Caco-2 (cell line): ENCODE measurements around the gene ARFIP1. TPM values are rescaled to one million over a fixed set of nuclear protein-coding genes. Genes with fewer than 3 reads are reported as not detected.

Source experiments
- BruUV-seq: library from RNA; stranded (reverse); fragments of 400-500 nt; replicated peaks from 2 replicates; lab custom pipeline; 2021; lab: Mats Ljungman, UMichigan
- CTCF ChIA-PET: fragments of 300-600 bp; sonication (Branson Sonifier 250); formaldehyde crosslinking; loops from one replicate; lab custom pipeline; 2022; ENCODE audit warnings: antibody characterized with exemption; lab: Charles Lee
- POLR2A ChIA-PET: fragments of 300-600 bp; sonication (Branson Sonifier 250); formaldehyde crosslinking; loops from one replicate; lab custom pipeline; 2022; ENCODE audit warnings: antibody characterized with exemption; lab: Charles Lee
- DNase-seq, 2 experiments: peaks; one replicate each; pipeline versions ENCODE4 v3.0.0 to v3.0.0-alpha.2; 2020 to 2022
- H3K27me3 ChIP-seq: replicated peaks from 2 replicates; pipeline ENCODE4 v1.6.0; 2011; ENCODE audit warnings: low read length; ENCODE audit not compliant: control insufficient read depth, insufficient read depth
- H3K36me3 ChIP-seq: 2 replicates; pipeline ENCODE4 v1.5.1; 2011; ENCODE audit warnings: low read length; ENCODE audit not compliant: control insufficient read depth, insufficient read depth
- H3K4me1 ChIP-seq: fragments of 250-450 bp; sonication (Bioruptor Pico); 2 replicates; pipeline ENCODE4 v1.5.1; 2020; ENCODE audit warnings: mild to moderate bottlenecking
- H3K4me3 ChIP-seq: 2 replicates; pipeline ENCODE4 v1.5.1; 2011; ENCODE audit warnings: low read depth, mild to moderate bottlenecking, control low read depth, low read length
- H3K9me3 ChIP-seq: fragments of 250-450 bp; sonication (Bioruptor Pico); 2 replicates; pipeline ENCODE4 v1.5.1; 2020; ENCODE audit warnings: mild to moderate bottlenecking, moderate library complexity
- H3K27ac Mint-ChIP-seq: one replicate; pipeline ENCODE4 v1.8.0; 2022; ENCODE audit warnings: mixed read lengths; ENCODE audit not compliant: unreplicated experiment
- H3K27me3 Mint-ChIP-seq: one replicate; pipeline ENCODE4 v1.8.0; 2022; ENCODE audit warnings: mixed read lengths; ENCODE audit not compliant: insufficient read depth, unreplicated experiment
- H3K36me3 Mint-ChIP-seq: one replicate; pipeline ENCODE4 v1.8.0; 2022; ENCODE audit warnings: mild to moderate bottlenecking, mixed read lengths; ENCODE audit not compliant: insufficient read depth, unreplicated experiment
- H3K4me1 Mint-ChIP-seq: one replicate; pipeline ENCODE4 v1.8.0; 2022; ENCODE audit warnings: low read depth, mixed read lengths; ENCODE audit not compliant: unreplicated experiment
- H3K4me3 Mint-ChIP-seq: one replicate; pipeline ENCODE4 v1.8.0; 2022; ENCODE audit warnings: mild to moderate bottlenecking, moderate library complexity, mixed read lengths; ENCODE audit not compliant: unreplicated experiment
- H3K9me3 Mint-ChIP-seq: one replicate; pipeline ENCODE4 v1.8.0; 2022; ENCODE audit warnings: mixed read lengths; ENCODE audit not compliant: unreplicated experiment
- intact Hi-C: fragments of 100-400 bp; cut with micrococcal nuclease; formaldehyde crosslinking; loops from one replicate; pipeline ENCODE4 v1.10.0; 2022; ENCODE audit not compliant: unreplicated experiment
- total RNA-seq: library from RNA; stranded (reverse); gene quantifications from 2 replicates; pipeline ENCODE4 v1.2.3, GENCODE V29; 2022
- TF ChIP-seq, protein P1 (sequence below), 2 experiments: fragments of 200-600 bp in 1 of 2; IDR thresholded peaks; 1 replicate in 1 of 2; 2 replicates in 1 of 2; pipeline versions ENCODE4 v1.5.1 to v1.8.0; 2011 to 2022; ENCODE audit warnings: antibody characterized with exemption in 1 of 2, control low read depth in 1 of 2, inconsistent platforms in 1 of 2, low read depth in 1 of 2, low read length in 1 of 2, mild to moderate bottlenecking in 1 of 2, moderate library complexity in 1 of 2; ENCODE audit not compliant: insufficient read depth in 1 of 2, severe bottlenecking in 1 of 2, unreplicated experiment in 1 of 2

Gene ARFIP1
- total RNA-seq, 1 experiment from 2014 or later = 31.9 TPM

GRCh38 chr4:152887981-152888380, 108.2 kb downstream of the ARFIP1 start:
- H3K9me3 ChIP-seq = no peaks in the 10 kb centered on the region
- no peaks in the 10 kb centered on the region for H3K27me3 ChIP-seq
- no TSS peak for BruUV-seq
- no peak overlapping the region for H3K4me3 ChIP-seq
- peaks cover 12% of the 10 kb centered on the region for H3K36me3 Mint-ChIP-seq
- no peak overlapping the region for H3K4me3 Mint-ChIP-seq
- H3K9me3 Mint-ChIP-seq = no peaks in the 10 kb centered on the region
- TF ChIP-seq, protein P1, sequence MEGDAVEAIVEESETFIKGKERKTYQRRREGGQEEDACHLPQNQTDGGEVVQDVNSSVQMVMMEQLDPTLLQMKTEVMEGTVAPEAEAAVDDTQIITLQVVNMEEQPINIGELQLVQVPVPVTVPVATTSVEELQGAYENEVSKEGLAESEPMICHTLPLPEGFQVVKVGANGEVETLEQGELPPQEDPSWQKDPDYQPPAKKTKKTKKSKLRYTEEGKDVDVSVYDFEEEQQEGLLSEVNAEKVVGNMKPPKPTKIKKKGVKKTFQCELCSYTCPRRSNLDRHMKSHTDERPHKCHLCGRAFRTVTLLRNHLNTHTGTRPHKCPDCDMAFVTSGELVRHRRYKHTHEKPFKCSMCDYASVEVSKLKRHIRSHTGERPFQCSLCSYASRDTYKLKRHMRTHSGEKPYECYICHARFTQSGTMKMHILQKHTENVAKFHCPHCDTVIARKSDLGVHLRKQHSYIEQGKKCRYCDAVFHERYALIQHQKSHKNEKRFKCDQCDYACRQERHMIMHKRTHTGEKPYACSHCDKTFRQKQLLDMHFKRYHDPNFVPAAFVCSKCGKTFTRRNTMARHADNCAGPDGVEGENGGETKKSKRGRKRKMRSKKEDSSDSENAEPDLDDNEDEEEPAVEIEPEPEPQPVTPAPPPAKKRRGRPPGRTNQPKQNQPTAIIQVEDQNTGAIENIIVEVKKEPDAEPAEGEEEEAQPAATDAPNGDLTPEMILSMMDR (IDR thresholded peaks at IDR 0.05; ENCODE audit: insufficient read depth in 1 of 2, low read depth in 1 of 2, low read length in 1 of 2, severe bottlenecking in 1 of 2, unreplicated experiment in 1 of 2) = no peak
- POLR2A ChIA-PET = no interaction called here
- H3K4me1 Mint-ChIP-seq = peaks cover 10% of the 10 kb centered on the region
- DNase-seq = no peak
- no peaks in the 10 kb centered on the region for H3K27me3 Mint-ChIP-seq
- intact Hi-C loops = no loop called here
- H3K27ac Mint-ChIP-seq = no peak overlapping the region
- no peaks in the 10 kb centered on the region for H3K36me3 ChIP-seq
- H3K4me1 ChIP-seq = no peaks in the 10 kb centered on the region
- CTCF ChIA-PET = no interaction called here

DNA sequence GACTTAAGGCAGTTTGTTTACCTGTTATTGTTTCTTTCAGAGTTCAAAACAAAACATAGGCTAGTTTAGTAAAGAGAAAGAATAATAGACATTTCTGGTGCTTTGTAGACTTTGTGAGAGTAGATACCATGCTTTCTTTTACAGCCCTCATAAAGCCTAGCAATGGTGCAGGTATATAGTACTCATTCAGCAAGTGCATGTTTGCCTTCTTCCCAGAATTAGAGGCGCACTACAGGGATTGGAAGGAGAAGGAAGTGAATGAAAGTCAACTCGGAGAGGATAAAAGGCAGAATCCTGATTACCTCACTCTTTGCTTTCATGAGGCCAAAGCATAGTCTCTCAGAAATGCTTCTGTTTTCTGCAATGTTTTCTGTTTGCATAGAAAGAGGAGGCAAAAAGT, 113.2 kb downstream of the ARFIP1 start:
- Mint-ChIP-seq H3K27ac (no peak overlapping the region), H3K4me3 (no peak overlapping the region), H3K36me3 (peaks cover 10% of the 10 kb centered on the region), H3K4me1 (peaks cover 10% of the 10 kb centered on the region), H3K9me3 (no peaks in the 10 kb centered on the region), H3K27me3 (no peaks in the 10 kb centered on the region)
- BruUV-seq = no TSS peak
- Histone ChIP-seq H3K9me3 (no peaks in the 10 kb centered on the region), H3K27me3 (no peaks in the 10 kb centered on the region), H3K4me1 (no peaks in the 10 kb centered on the region), H3K4me3 (no peak overlapping the region), H3K36me3 (no peaks in the 10 kb centered on the region; the same call in 1 of the 2 replicates)
- TF ChIP-seq, protein P1 (IDR thresholded peaks at IDR 0.05; ENCODE audit: insufficient read depth in 1 of 2, low read depth in 1 of 2, low read length in 1 of 2, severe bottlenecking in 1 of 2, unreplicated experiment in 1 of 2) = no peak
- POLR2A ChIA-PET = interaction anchor here (0.5 kb wide), 1 partner anchor 1489 kb away, joined by 3 read pairs; no protein-coding TSS in a partner anchor
- no peak for DNase-seq
- intact Hi-C loops = no loop called here
- CTCF ChIA-PET = no interaction called here

- peaks cover 10% of the 10 kb centered on the region for H3K4me1 Mint-ChIP-seq
- intact Hi-C loops = no loop called here
- H3K36me3 Mint-ChIP-seq = peaks cover 10% of the 10 kb centered on the region
- TF ChIP-seq, protein P1 (IDR thresholded peaks at IDR 0.05; ENCODE audit: insufficient read depth in 1 of 2, low read depth in 1 of 2, low read length in 1 of 2, severe bottlenecking in 1 of 2, unreplicated experiment in 1 of 2) = no peak
- ChIA-PET CTCF (no interaction called here), POLR2A (no interaction called here)
- no peaks in the 10 kb centered on the region for H3K4me1 ChIP-seq
- no peaks in the 10 kb centered on the region for H3K27me3 ChIP-seq
- no TSS peak for BruUV-seq
- no peak overlapping the region for H3K4me3 ChIP-seq
- no peaks in the 10 kb centered on the region for H3K27me3 Mint-ChIP-seq
- no peak overlapping the region for H3K27ac Mint-ChIP-seq
- H3K9me3 Mint-ChIP-seq = no peaks in the 10 kb centered on the region
- H3K9me3 ChIP-seq = no peaks in the 10 kb centered on the region
- no peak overlapping the region for H3K4me3 Mint-ChIP-seq
- H3K36me3 ChIP-seq = no peaks in the 10 kb centered on the region; the same call in 1 of the 2 replicates
- no peak for DNase-seq
Observed at GRCh38 chr4:152894673-152895072, 114.9 kb downstream of the ARFIP1 start.
